ENCODE results near the gene GLIPR1L2.

GLIPR1L2 gene

GRCh38 chr12:75349946-75350345, 40.9 kb upstream of the GLIPR1L2 start:
- no peak overlapping the region for H2BK15ac ChIP-seq (ENCODE audit: low read depth, poor library complexity, severe bottlenecking)
- H3K36me3 ChIP-seq (ENCODE audit: control insufficient read depth in 1 of 2, insufficient read depth in 2 of 2, low read depth in 1 of 2, low read length in 2 of 2), result no peaks in the 10 kb centered on the region
- H2BK120ac ChIP-seq (ENCODE audit: low read depth, low read length), result no peak overlapping the region
- WGBS, result 84% methylated on average over 4 of the region's 4 CpGs
- H3K27ac ChIP-seq (ENCODE audit: low read length, poor library complexity, severe bottlenecking), result no peak overlapping the region
- H3K27me3 ChIP-seq (ENCODE audit: control insufficient read depth in 1 of 2, insufficient read depth in 1 of 2, low read length in 2 of 2), result no peaks in the 10 kb centered on the region
- no peak overlapping the region for H2BK5ac ChIP-seq (ENCODE audit: low read depth, low read length, poor library complexity, severe bottlenecking)
- H3K4me1 ChIP-seq (ENCODE audit: control insufficient read depth, insufficient read depth, low read depth, low read length), result no peaks in the 10 kb centered on the region
- H3K23ac ChIP-seq (ENCODE audit: low read length in 2 of 2), result no peak overlapping the region
- no peak overlapping the region for H3K4ac ChIP-seq (ENCODE audit: low read depth in 1 of 2, low read length in 2 of 2)
- H3K9ac ChIP-seq (ENCODE audit: low read length), result no peak overlapping the region
- H3K4me3 ChIP-seq (ENCODE audit: insufficient read depth in 1 of 2, low read depth in 1 of 2, low read length in 2 of 2), result no peak overlapping the region
- no peak overlapping the region for H2AK5ac ChIP-seq (ENCODE audit: low read length, severe bottlenecking)
- peaks cover 13% of the 10 kb centered on the region for H3K9me3 ChIP-seq (ENCODE audit: control insufficient read depth, low read length)
- DNase-seq, result no peak
- no peak overlapping the region for H2AFZ ChIP-seq (ENCODE audit: low read depth, low read length)
- H4K91ac ChIP-seq (ENCODE audit: low read length), result no peak overlapping the region
- H3K14ac ChIP-seq (ENCODE audit: low read length in 2 of 2), result no peak overlapping the region
- H3K18ac ChIP-seq (ENCODE audit: low read depth in 1 of 2, low read length in 2 of 2), result no peak overlapping the region
- H4K8ac ChIP-seq (ENCODE audit: low read length), result no peak overlapping the region
- no peak overlapping the region for H3K4me2 ChIP-seq (ENCODE audit: low read length, poor library complexity, severe bottlenecking)
- H3K79me1 ChIP-seq (replicated peaks; ENCODE audit: low read length, poor library complexity, severe bottlenecking), result no peaks in the 10 kb centered on the region
- no peak overlapping the region for H2BK12ac ChIP-seq (ENCODE audit: low read length in 2 of 2)

DNA sequence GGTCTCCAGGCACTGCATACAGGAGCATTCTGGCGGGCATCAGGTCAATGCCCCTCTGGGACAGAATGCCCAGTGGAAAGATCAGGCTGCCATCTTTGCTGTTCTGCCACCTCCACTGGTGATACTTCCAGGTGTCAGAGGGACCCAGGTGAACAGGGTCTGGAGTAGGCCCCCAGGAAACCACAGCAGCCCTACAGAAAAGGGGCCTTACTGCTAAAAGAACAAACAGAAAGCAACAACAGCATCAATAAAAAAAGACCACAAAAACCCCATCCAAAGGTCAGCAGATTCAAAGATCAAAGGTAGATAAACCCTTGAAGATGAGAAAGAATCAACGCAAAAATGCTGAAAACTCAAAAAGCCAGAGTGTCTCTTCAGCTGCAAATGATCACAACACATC, 40.5 kb upstream of the GLIPR1L2 start:
- no peak overlapping the region for H2BK12ac ChIP-seq (ENCODE audit: low read length in 2 of 2)
- no peak overlapping the region for H2BK120ac ChIP-seq (ENCODE audit: low read depth, low read length)
- H3K27me3 ChIP-seq (ENCODE audit: control insufficient read depth in 1 of 2, insufficient read depth in 1 of 2, low read length in 2 of 2), result no peaks in the 10 kb centered on the region
- no peak overlapping the region for H3K23ac ChIP-seq (ENCODE audit: low read length in 2 of 2)
- no peaks in the 10 kb centered on the region for H3K4me1 ChIP-seq (ENCODE audit: control insufficient read depth, insufficient read depth, low read depth, low read length)
- H3K4me2 ChIP-seq (ENCODE audit: low read length, poor library complexity, severe bottlenecking), result no peak overlapping the region
- DNase-seq, result no peak
- no peak overlapping the region for H2BK15ac ChIP-seq (ENCODE audit: low read depth, poor library complexity, severe bottlenecking)
- H3K4ac ChIP-seq (ENCODE audit: low read depth in 1 of 2, low read length in 2 of 2), result no peak overlapping the region
- 78% methylated on average over 2 of the region's 2 CpGs for WGBS
- H2AFZ ChIP-seq (ENCODE audit: low read depth, low read length), result no peak overlapping the region
- peaks cover 17% of the 10 kb centered on the region for H3K9me3 ChIP-seq (ENCODE audit: control insufficient read depth, low read length)
- no peak overlapping the region for H3K14ac ChIP-seq (ENCODE audit: low read length in 2 of 2)
- H3K18ac ChIP-seq (ENCODE audit: low read depth in 1 of 2, low read length in 2 of 2), result no peak overlapping the region
- no peak overlapping the region for H2BK5ac ChIP-seq (ENCODE audit: low read depth, low read length, poor library complexity, severe bottlenecking)
- H4K8ac ChIP-seq (ENCODE audit: low read length), result no peak overlapping the region
- no peaks in the 10 kb centered on the region for H3K79me1 ChIP-seq (replicated peaks; ENCODE audit: low read length, poor library complexity, severe bottlenecking)
- no peak overlapping the region for H3K4me3 ChIP-seq (ENCODE audit: insufficient read depth in 1 of 2, low read depth in 1 of 2, low read length in 2 of 2)
- no peak overlapping the region for H3K9ac ChIP-seq (ENCODE audit: low read length)
- no peak overlapping the region for H2AK5ac ChIP-seq (ENCODE audit: low read length, severe bottlenecking)
- H3K36me3 ChIP-seq (ENCODE audit: control insufficient read depth in 1 of 2, insufficient read depth in 2 of 2, low read depth in 1 of 2, low read length in 2 of 2), result no peaks in the 10 kb centered on the region
- H3K27ac ChIP-seq (ENCODE audit: low read length, poor library complexity, severe bottlenecking), result no peak overlapping the region
- no peak overlapping the region for H4K91ac ChIP-seq (ENCODE audit: low read length)

GRCh38 chr12:75354011-75354410, 36.9 kb upstream of the GLIPR1L2 start:
- Histone ChIP-seq H2BK120ac (ENCODE audit: low read depth, low read length) (no peak overlapping the region), H2AK5ac (ENCODE audit: low read length, severe bottlenecking) (no peak overlapping the region), H3K79me1 (replicated peaks; ENCODE audit: low read length, poor library complexity, severe bottlenecking) (no peaks in the 10 kb centered on the region), H4K91ac (ENCODE audit: low read length) (no peak overlapping the region), H3K14ac (ENCODE audit: low read length in 2 of 2) (no peak overlapping the region), H3K27me3 (ENCODE audit: control insufficient read depth in 1 of 2, insufficient read depth in 1 of 2, low read length in 2 of 2) (no peaks in the 10 kb centered on the region), H3K23ac (ENCODE audit: low read length in 2 of 2) (no peak overlapping the region), H3K18ac (ENCODE audit: low read depth in 1 of 2, low read length in 2 of 2) (no peak overlapping the region), H3K4me1 (ENCODE audit: control insufficient read depth, insufficient read depth, low read depth, low read length) (no peaks in the 10 kb centered on the region), H3K4me3 (ENCODE audit: insufficient read depth in 1 of 2, low read depth in 1 of 2, low read length in 2 of 2) (no peak overlapping the region), H2BK5ac (ENCODE audit: low read depth, low read length, poor library complexity, severe bottlenecking) (no peak overlapping the region), H3K9ac (ENCODE audit: low read length) (no peak overlapping the region), H3K9me3 (ENCODE audit: control insufficient read depth, low read length) (peaks cover 20% of the 10 kb centered on the region), H3K27ac (ENCODE audit: low read length, poor library complexity, severe bottlenecking) (no peak overlapping the region), H4K8ac (ENCODE audit: low read length) (no peak overlapping the region), H2BK15ac (ENCODE audit: low read depth, poor library complexity, severe bottlenecking) (no peak overlapping the region), H2BK12ac (ENCODE audit: low read length in 2 of 2) (no peak overlapping the region), H2AFZ (ENCODE audit: low read depth, low read length) (no peak overlapping the region), H3K4me2 (ENCODE audit: low read length, poor library complexity, severe bottlenecking) (no peak overlapping the region), H3K36me3 (ENCODE audit: control insufficient read depth in 1 of 2, insufficient read depth in 2 of 2, low read depth in 1 of 2, low read length in 2 of 2) (no peaks in the 10 kb centered on the region), H3K4ac (ENCODE audit: low read depth in 1 of 2, low read length in 2 of 2) (no peak overlapping the region)
- DNase-seq, result no peak

- Histone ChIP-seq H3K23ac (ENCODE audit: low read length in 2 of 2) (no peak overlapping the region), H2BK5ac (ENCODE audit: low read depth, low read length, poor library complexity, severe bottlenecking) (no peak overlapping the region), H2AFZ (ENCODE audit: low read depth, low read length) (no peak overlapping the region), H4K8ac (ENCODE audit: low read length) (no peak overlapping the region), H2AK5ac (ENCODE audit: low read length, severe bottlenecking) (no peak overlapping the region), H3K79me1 (replicated peaks; ENCODE audit: low read length, poor library complexity, severe bottlenecking) (no peaks in the 10 kb centered on the region), H3K18ac (ENCODE audit: low read depth in 1 of 2, low read length in 2 of 2) (no peak overlapping the region), H3K4me1 (ENCODE audit: control insufficient read depth, insufficient read depth, low read depth, low read length) (no peaks in the 10 kb centered on the region), H3K36me3 (ENCODE audit: control insufficient read depth in 1 of 2, insufficient read depth in 2 of 2, low read depth in 1 of 2, low read length in 2 of 2) (no peaks in the 10 kb centered on the region), H2BK15ac (ENCODE audit: low read depth, poor library complexity, severe bottlenecking) (no peak overlapping the region), H3K14ac (ENCODE audit: low read length in 2 of 2) (no peak overlapping the region), H2BK120ac (ENCODE audit: low read depth, low read length) (no peak overlapping the region), H3K9me3 (ENCODE audit: control insufficient read depth, low read length) (no peaks in the 10 kb centered on the region), H2BK12ac (ENCODE audit: low read length in 2 of 2) (no peak overlapping the region), H4K91ac (ENCODE audit: low read length) (no peak overlapping the region), H3K4ac (ENCODE audit: low read depth in 1 of 2, low read length in 2 of 2) (no peak overlapping the region), H3K27me3 (ENCODE audit: control insufficient read depth in 1 of 2, insufficient read depth in 1 of 2, low read length in 2 of 2) (no peaks in the 10 kb centered on the region), H3K9ac (ENCODE audit: low read length) (no peak overlapping the region), H3K4me2 (ENCODE audit: low read length, poor library complexity, severe bottlenecking) (no peak overlapping the region), H3K27ac (ENCODE audit: low read length, poor library complexity, severe bottlenecking) (no peak overlapping the region), H3K4me3 (ENCODE audit: insufficient read depth in 1 of 2, low read depth in 1 of 2, low read length in 2 of 2) (no peak overlapping the region)
- DNase-seq, result no peak
These were observed 30.0 kb upstream of the GLIPR1L2 start for GRCh38 chr12:75360920-75361319.

Measured in mesenchymal stem cell (in vitro differentiated cells and primary cell).